Fibroblast of the aortic adventitia (primary cell): Measurements from ENCODE around the gene GPR155. TPM values are rescaled to one million over a fixed set of nuclear protein-coding genes. Genes with fewer than 3 reads are reported as not detected.
"Not testable (repeated sequence)": the region's sequence is repeated elsewhere in the genome, so short reads cannot be mapped to it uniquely, and the experiment has no call there.

Experiments
- DNase-seq: peaks from one replicate; pipeline ENCODE4 v3.0.0-alpha.2; 2010; ENCODE audit warnings: low read depth
- H3K4me3 ChIP-seq: 2 replicates; pipeline ENCODE4 v1.5.1; 2011; ENCODE audit warnings: low read depth, mild to moderate bottlenecking, control low read depth, low read length, moderate library complexity
- total RNA-seq: library from RNA; depleted of rRNA; stranded (reverse); fragments of >200 nt; gene quantifications from 2 replicates; pipeline ENCODE4 v1.2.3, GENCODE V29; 2012; ENCODE audit warnings: low replicate concordance
- TF ChIP-seq, protein P1 (sequence below): IDR thresholded peaks from 2 replicates; pipeline ENCODE4 v1.5.1; 2011; ENCODE audit warnings: mild to moderate bottlenecking, low read length, control low read depth, inconsistent platforms; ENCODE audit not compliant: insufficient read depth

Gene GPR155
- total RNA-seq, 1 donor, result 2.2 TPM

DNA sequence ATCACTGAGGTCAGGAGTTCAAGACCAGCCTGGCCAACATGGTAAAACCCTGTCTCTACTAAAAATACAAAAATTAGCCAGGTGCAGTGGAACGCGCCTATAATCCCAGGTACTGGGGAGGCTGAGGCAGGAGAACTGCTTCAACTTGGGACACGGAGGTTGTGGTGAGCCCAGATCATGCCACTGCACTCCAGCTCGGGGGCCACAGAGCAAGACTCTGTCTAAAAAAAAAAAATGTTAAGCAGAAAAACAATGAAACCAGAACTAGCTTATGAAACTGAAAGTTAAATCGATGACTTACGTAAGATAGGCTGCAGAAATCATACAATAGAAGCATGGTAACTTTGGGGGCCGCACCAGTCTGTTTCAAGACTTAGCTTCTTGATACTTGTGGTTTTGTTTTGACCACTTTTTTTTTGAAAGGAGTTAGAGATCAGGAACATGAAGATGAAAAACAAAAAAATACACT lies 6.2 kb upstream of the GPR155 start:
- DNase-seq, result peak; percentile 4
- no peak overlapping the region for H3K4me3 ChIP-seq
- TF ChIP-seq, protein P1, sequence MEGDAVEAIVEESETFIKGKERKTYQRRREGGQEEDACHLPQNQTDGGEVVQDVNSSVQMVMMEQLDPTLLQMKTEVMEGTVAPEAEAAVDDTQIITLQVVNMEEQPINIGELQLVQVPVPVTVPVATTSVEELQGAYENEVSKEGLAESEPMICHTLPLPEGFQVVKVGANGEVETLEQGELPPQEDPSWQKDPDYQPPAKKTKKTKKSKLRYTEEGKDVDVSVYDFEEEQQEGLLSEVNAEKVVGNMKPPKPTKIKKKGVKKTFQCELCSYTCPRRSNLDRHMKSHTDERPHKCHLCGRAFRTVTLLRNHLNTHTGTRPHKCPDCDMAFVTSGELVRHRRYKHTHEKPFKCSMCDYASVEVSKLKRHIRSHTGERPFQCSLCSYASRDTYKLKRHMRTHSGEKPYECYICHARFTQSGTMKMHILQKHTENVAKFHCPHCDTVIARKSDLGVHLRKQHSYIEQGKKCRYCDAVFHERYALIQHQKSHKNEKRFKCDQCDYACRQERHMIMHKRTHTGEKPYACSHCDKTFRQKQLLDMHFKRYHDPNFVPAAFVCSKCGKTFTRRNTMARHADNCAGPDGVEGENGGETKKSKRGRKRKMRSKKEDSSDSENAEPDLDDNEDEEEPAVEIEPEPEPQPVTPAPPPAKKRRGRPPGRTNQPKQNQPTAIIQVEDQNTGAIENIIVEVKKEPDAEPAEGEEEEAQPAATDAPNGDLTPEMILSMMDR, result no peak

DNA sequence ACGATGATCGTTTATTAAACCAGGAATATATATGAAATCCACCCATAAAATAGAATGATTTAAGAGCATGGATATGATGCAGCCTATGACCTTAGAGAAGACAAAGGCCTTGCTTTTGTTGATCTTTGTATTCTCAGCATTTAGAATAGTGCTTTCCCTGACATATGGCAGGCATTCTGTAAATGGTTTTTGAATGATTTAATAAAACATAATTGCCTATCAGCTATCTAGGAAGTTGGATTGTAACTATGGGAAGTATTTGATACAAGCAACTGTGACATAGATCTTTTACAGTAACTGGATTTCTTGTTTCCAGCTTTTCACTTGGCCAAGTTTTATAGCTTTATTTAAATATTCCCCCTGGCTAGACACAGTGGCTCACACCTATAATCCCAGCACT lies 5.1 kb upstream of the GPR155 start:
- DNase-seq, result no peak
- H3K4me3 ChIP-seq, result no peak overlapping the region
- TF ChIP-seq, protein P1, result no peak

DNA sequence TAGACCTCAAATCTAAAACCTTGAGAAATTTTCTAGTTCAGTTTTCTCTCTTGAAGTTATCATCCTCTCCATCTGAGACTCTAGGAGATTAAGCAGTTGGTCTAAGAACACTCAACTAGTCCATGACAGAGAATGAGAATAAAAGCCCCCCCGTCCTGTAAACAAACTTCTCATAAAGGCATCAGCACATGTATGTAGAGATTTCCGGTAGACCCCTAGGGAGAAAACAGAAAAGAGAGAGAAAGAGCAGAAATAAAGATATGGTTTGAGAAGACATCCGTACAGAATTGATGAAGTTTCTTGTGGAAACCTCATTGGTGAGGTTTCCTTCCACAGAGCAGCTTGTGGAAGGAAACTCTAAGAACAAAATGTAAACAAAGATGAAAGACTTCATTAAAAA lies 3.2 kb upstream of the GPR155 start:
- TF ChIP-seq, protein P1, result no peak
- no peak for DNase-seq
- H3K4me3 ChIP-seq, result no peak overlapping the region

DNA sequence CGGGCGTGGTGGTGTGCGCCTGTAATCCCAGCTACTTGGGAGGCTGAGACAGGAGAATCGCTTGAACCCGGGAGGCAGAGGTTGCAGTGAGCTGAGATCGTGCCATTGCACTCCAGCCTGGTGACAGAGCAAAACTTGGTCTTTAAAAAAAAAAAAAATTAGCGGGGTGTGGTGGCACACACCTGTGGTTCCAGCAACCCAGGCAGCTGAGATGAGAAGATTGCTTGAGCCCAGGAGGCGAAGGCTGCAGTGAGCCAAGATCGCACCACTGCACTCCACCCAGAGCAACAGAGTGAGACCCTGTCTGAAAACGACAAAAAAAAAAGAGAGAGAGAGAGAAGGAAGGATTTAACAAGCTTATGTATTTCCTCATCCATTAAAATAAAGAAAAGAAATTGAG lies 2.7 kb upstream of the GPR155 start:
- not testable (repeated sequence) for H3K4me3 ChIP-seq, DNase-seq

DNA sequence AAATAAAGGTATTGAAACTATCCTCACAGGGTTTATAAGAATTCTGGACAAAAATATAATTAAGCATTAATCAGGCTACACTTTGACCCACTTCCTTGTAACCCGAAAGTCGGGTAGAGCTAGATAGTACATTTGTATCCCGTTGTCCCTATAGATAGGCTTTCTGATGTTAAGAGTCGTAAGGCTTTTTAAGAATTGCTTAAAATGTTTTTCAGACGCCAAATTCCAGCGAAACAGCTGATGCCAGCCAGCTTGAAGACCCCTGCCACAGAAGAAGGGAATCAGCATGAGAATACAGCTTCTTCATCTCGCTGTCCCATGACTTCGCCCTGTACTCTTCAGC lies 962 bp upstream of the GPR155 start:
- DNase-seq, result no peak
- TF ChIP-seq, protein P1, result no peak
- H3K4me3 ChIP-seq, result peak overlapping the region; percentile 79

DNA sequence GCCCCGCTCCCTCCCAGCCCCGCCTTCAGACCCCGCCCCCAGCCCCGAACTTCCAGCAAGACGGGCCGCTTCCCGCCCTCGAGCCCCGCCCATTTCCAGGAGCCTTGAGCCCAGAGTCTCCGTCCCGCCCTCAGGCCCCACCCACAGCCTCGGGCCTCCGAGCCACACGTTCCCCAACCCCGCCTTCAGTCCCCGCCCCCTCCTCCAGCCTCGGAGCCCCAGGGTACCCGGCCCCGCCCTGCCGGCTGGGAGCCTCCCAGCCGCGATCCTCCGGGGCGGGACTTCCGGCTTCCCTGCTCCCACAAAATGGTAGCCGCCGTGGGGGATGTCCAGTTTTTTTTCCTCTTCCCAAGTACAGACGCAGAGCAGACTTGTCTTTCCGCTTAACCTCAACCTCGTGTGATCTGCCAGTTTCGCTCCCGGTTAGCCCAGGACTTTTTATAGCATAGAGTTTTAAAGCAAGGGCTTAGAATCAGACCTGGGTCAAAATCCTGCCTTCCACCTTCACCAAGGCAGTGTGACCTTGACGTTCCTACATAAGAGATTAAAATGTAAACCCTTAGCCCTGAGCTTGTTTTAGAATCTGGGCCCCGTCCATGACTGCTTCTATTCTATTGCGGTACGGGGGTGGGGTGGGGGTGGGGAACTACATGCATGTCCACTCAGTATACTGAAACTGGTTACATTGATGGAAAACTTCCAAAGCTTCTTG lies 435 bp upstream of the GPR155 start:
- DNase-seq, result peak; percentile 96
- TF ChIP-seq, protein P1, result no peak
- H3K4me3 ChIP-seq, result peak overlapping the region; percentile 93

DNA sequence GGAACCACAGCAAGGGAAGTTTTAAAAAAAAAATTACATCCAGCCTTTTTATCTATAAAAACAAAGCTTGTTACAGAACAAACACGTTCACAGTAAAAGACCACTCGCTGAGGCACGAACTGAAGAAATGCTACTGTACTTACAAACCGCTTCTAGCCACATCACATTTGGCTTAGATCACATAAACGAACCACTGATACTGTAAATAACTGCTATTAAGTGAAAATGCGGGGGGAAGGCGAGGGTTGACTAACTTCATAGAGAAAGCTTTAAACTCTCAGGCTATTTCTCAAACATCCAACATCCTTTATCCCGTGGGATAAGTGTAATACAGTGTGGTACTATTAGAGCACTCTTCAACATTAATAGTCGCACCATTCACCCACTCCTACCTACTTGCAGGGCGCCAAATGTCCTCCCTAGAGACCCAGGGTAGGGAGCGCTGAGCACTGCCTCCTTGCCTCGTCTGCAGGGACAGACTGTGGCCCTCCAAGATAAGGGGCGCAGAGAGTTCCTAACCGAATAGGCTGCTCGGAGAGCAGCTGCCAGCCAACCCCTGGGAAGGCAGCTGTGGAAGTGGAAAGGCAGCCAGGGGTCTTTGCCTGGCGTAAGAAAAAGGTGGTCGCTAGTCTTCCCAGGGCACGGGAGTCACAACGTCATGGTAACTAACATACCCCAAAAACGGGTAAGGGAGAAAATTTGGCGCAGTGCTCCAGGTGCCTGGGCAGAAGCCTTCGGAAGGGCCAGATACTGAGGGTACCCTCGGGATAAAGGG lies 854 bp downstream of the GPR155 start:
- TF ChIP-seq, protein P1, result no peak
- peak overlapping the region; percentile 93 for H3K4me3 ChIP-seq
- peak; percentile 33 for DNase-seq

DNA sequence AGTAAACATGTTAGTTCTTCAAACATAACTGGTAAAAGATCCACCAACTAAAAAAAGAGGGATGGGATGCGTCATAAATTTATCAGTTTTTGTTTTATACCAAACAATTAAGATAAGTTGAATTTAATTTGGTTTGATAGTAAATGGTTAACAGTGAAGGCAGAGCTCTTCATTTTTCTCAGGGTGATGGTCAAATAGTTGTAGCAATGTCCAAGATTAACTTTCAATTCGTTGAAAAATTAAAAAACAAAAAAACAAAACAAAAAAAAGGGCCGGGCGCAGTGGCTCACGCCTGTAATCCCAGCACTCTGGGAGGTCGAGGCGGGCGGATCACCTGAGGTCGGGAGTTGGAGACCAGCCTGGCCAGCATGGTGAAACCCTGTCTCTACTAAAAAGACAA lies 1.8 kb downstream of the GPR155 start:
- not testable (repeated sequence) for DNase-seq, H3K4me3 ChIP-seq
